HepG2 (cell line): ENCODE data around the gene PIP5K1C. TPM values are rescaled to one million over a fixed set of nuclear protein-coding genes. Genes with fewer than 3 reads are reported as not detected.

Experiments used
- ATAC-seq: fragments of 200-7000 bp; cut with Tn5 transposase; 3 replicates; pipeline ENCODE4 v1.9.1; 2020; ENCODE audit warnings: mild to moderate bottlenecking, moderate library complexity
- BruUV-seq: library from RNA; stranded (reverse); fragments of 400-500 nt; replicated peaks from 2 replicates; lab custom pipeline; 2021; lab: Mats Ljungman, UMichigan
- CTCF ChIA-PET: fragments of 300-600 bp; formaldehyde crosslinking; extraction: SDS; loops from one replicate; lab custom pipeline; 2021; ENCODE audit warnings: low total read pairs, inconsistent platforms, low intra/inter-chr PET ratio; lab: Yijun Ruan, JAX
- POLR2A ChIA-PET: fragments of 350-600 bp; sonication (Branson Sonifier 250); formaldehyde crosslinking; loops from one replicate; lab custom pipeline; 2020; ENCODE audit warnings: antibody characterized with exemption, inconsistent platforms; lab: Yijun Ruan, JAX
- DNase-seq: peaks from one replicate; pipeline ENCODE4 v3.0.0-alpha.2; 2015; ENCODE audit warnings: low spot score
- FAIRE-seq: peaks from 3 replicates; lab custom pipeline; 2011; peaks lifted over from hg19 to GRCh38; lab: Jason Lieb, UNC
- H2AFZ ChIP-seq: one replicate; pipeline ENCODE4 v1.6.1; 2011; ENCODE audit warnings: low read length, inconsistent platforms
- H3K27ac ChIP-seq: fragments of 300-600 bp; 3 replicates; pipeline ENCODE4 v1.8.0; 2011; ENCODE audit warnings: mixed run types, mild to moderate bottlenecking, mixed read lengths, low read length, inconsistent platforms; ENCODE audit not compliant: insufficient read depth; ENCODE audit errors: extremely low read length
- H3K27me3 ChIP-seq, 2 experiments: fragments of 200-600 bp in 1 of 2; 2 replicates in 1 of 2; 3 replicates in 1 of 2; pipeline versions ENCODE4 v1.6.0 to v1.8.0; 2011; ENCODE audit warnings: low read length in 2 of 2, mild to moderate bottlenecking in 2 of 2, moderate library complexity in 2 of 2, inconsistent platforms in 1 of 2; ENCODE audit not compliant: insufficient read depth in 2 of 2, control insufficient read depth in 1 of 2
- H3K36me3 ChIP-seq, 2 experiments: fragments of 200-600 bp in 1 of 2; replicated peaks in 1 of 2; 2 replicates in 1 of 2; 3 replicates in 1 of 2; pipeline versions ENCODE4 v1.5.1 to v1.8.0; 2011; ENCODE audit warnings: low read length in 2 of 2, inconsistent platforms in 1 of 2; ENCODE audit not compliant: insufficient read depth in 2 of 2, control insufficient read depth in 1 of 2
- H3K4me1 ChIP-seq: 2 replicates; pipeline ENCODE4 v1.5.1; 2012; ENCODE audit warnings: low read length, inconsistent platforms; ENCODE audit not compliant: insufficient read depth
- H3K4me2 ChIP-seq: 2 replicates; pipeline ENCODE4 v1.6.0; 2011; ENCODE audit warnings: low read depth, low read length, inconsistent platforms
- H3K4me3 ChIP-seq, 3 experiments: fragments of 200-600 bp in 1 of 3; sonication (generic), shearing (Covaris generic) in 1 of 3; replicated peaks in 1 of 3; 2 replicates each; pipeline ENCODE4 v1.5.1; 2011 to 2016; ENCODE audit warnings: low read length in 3 of 3, inconsistent platforms in 2 of 3, low read depth in 2 of 3, mild to moderate bottlenecking in 2 of 3, control low read depth in 1 of 3, mixed read lengths in 1 of 3; ENCODE audit not compliant: insufficient read depth in 1 of 3
- H3K79me2 ChIP-seq: one replicate; pipeline ENCODE4 v1.6.1; 2011; ENCODE audit warnings: low read length, inconsistent platforms; ENCODE audit not compliant: insufficient read depth
- H3K9ac ChIP-seq: 2 replicates; pipeline ENCODE4 v1.6.0; 2011; ENCODE audit warnings: mild to moderate bottlenecking, low read depth, low read length, inconsistent platforms; ENCODE audit not compliant: insufficient read depth
- H3K9me3 ChIP-seq: 2 replicates; pipeline ENCODE4 v1.5.1; 2012; ENCODE audit warnings: mild to moderate bottlenecking, low read length
- H4K20me1 ChIP-seq: 2 replicates; pipeline ENCODE4 v1.6.0; 2011; ENCODE audit warnings: inconsistent platforms, mild to moderate bottlenecking, low read length, moderate library complexity; ENCODE audit not compliant: insufficient read depth
- CTCF ChIP-seq: sonication (generic); formaldehyde crosslinking; IDR thresholded peaks from 2 replicates; pipeline ENCODE4 v1.5.0; 2020; ENCODE audit warnings: mild to moderate bottlenecking, missing genetic modification reagents, moderate library complexity
- FOSL2 ChIP-seq: sonication (generic); formaldehyde crosslinking; IDR thresholded peaks from 2 replicates; pipeline ENCODE4 v1.4.0; 2020; ENCODE audit warnings: missing genetic modification reagents
- MYC ChIP-seq: sonication (generic); formaldehyde crosslinking; IDR thresholded peaks from 2 replicates; pipeline ENCODE4 v1.9.0; 2021; ENCODE audit warnings: missing genetic modification reagents, borderline replicate concordance
- STAG1 ChIP-seq: sonication (generic); formaldehyde crosslinking; IDR thresholded peaks from 2 replicates; pipeline ENCODE4 v1.4.0; 2020; ENCODE audit warnings: missing genetic modification reagents
- TOE1 ChIP-seq: sonication (generic); formaldehyde crosslinking; IDR thresholded peaks from 2 replicates; pipeline ENCODE4 v1.4.0; 2020; ENCODE audit warnings: mild to moderate bottlenecking, missing genetic modification reagents
- ZNF121 ChIP-seq: sonication (generic); formaldehyde crosslinking; IDR thresholded peaks from 2 replicates; pipeline ENCODE4 v1.5.0; 2020; ENCODE audit warnings: mild to moderate bottlenecking, missing genetic modification reagents
- ZNF556 ChIP-seq: sonication (generic); formaldehyde crosslinking; IDR thresholded peaks from 2 replicates; pipeline ENCODE4 v1.4.0; 2020; ENCODE audit warnings: mild to moderate bottlenecking, missing genetic modification reagents, borderline replicate concordance
- WGBS: methylation state at CpG from one replicate; pipeline ENCODE4 v1.1.6; 2017; ENCODE audit warnings: low lambda C conversion rate; 5-methylcytosine and 5-hydroxymethylcytosine counted together
- in situ Hi-C: cut with HindIII; loops from 2 replicates; pipeline ENCODE4 v1.10.0; 2017; ENCODE audit warnings: low pct_unique_long_range_greater_than_20kb; ENCODE audit not compliant: extremely low pct_ligation_motif_present
- intact Hi-C: fragments of 100-400 bp; cut with micrococcal nuclease; formaldehyde crosslinking; loops from one replicate; pipeline ENCODE4 v1.10.0; 2022; ENCODE audit not compliant: unreplicated experiment
- polyA plus RNA-seq, 8 experiments: library from polyadenylated mRNA; depleted of rRNA in 3 of 8; stranded (reverse) in 7 of 8; unstranded in 1 of 8; fragments of >200 nt; fragmentation: Illumina TruSeq in 4 of 8; extraction: Trizol in 4 of 8; gene quantifications; 2 replicates each; pipeline versions ENCODE4 v1.2.1 to v1.2.3, GENCODE V29; 2011 to 2016; ENCODE audit warnings: low read depth in 4 of 8, missing spikeins in 1 of 8, mixed read lengths in 1 of 8; ENCODE audit not compliant: insufficient read depth in 1 of 8
- total RNA-seq, 5 experiments: library from RNA; depleted of rRNA; stranded (reverse); fragments of >200 nt; fragmentation: Illumina TruSeq; extraction: Trizol; gene quantifications; 2 replicates each; pipeline ENCODE4 v1.2.3, GENCODE V29; 2016; ENCODE audit warnings: low read depth in 1 of 5

The PIP5K1C gene
- total and polyA plus RNA-seq, 2 of the 13 experiments (the other 11 are each of a cell fraction or from before 2014, with no cell fraction given) = 3.6 to 4.3 TPM

GRCh38 chr19:3601021-3601420 is 99.2 kb downstream of the PIP5K1C start:
- BruUV-seq = no TSS peak
- no peaks in the 10 kb centered on the region for H3K79me2 ChIP-seq
- in situ Hi-C loops = no loop called here
- H3K9ac ChIP-seq = no peak overlapping the region
- ATAC-seq = no peak
- DNase-seq = no peak
- no peak for FAIRE-seq
- no peaks in the 10 kb centered on the region for H4K20me1 ChIP-seq
- intact Hi-C loops = no loop called here
- ChIA-PET POLR2A (interaction anchor here (0.7 kb wide), 1 partner anchor 121 kb away, joined by 3 read pairs; the partner anchor contains the start of gene SMIM24), CTCF (no interaction called here)
- WGBS = 44% methylated on average over 11 of the region's 12 CpGs
- no peaks in the 10 kb centered on the region for H3K36me3 ChIP-seq
- no peak overlapping the region for H2AFZ ChIP-seq
- peaks cover 0 to 23% of the 10 kb centered on the region in 2 experiments; a peak in 2 of 5 replicates for H3K27me3 ChIP-seq
- peaks cover 29% of the 10 kb centered on the region for H3K4me1 ChIP-seq
- TF ChIP-seq ZNF121 (CRISPR knock-in tag) = peak; percentile 43; the same call in 1 of the 2 replicates
- no peak for TF ChIP-seq FOSL2 (CRISPR knock-in tag)
- no peak for TF ChIP-seq TOE1
- H3K4me2 ChIP-seq = no peak overlapping the region
- no peak overlapping the region for H3K27ac ChIP-seq
- no peak overlapping the region for H3K4me3 ChIP-seq
- H3K9me3 ChIP-seq = no peaks in the 10 kb centered on the region

- Histone ChIP-seq H2AFZ (no peak overlapping the region), H3K36me3 (no peaks in the 10 kb centered on the region), H3K4me3 (no peak overlapping the region), H3K9me3 (no peaks in the 10 kb centered on the region), H3K27ac (no peak overlapping the region), H3K4me2 (no peak overlapping the region), H4K20me1 (no peaks in the 10 kb centered on the region), H3K9ac (no peak overlapping the region), H3K27me3 (peaks cover 0 to 18% of the 10 kb centered on the region in 2 experiments; a peak in 2 of 5 replicates), H3K4me1 (peaks cover 17% of the 10 kb centered on the region), H3K79me2 (no peaks in the 10 kb centered on the region)
- WGBS = 69% methylated on average over 8 of the region's 28 CpGs
- ATAC-seq = peak; percentile 80
- no peak for FAIRE-seq
- POLR2A ChIA-PET = no interaction called here
- no peak for DNase-seq
- TF ChIP-seq MYC (CRISPR knock-in tag) (0 out of 2 replicates have a peak, but pooled peaks have one; percentile 7), ZNF556 (no peak), STAG1 (CRISPR knock-in tag) (peak; percentile 46), CTCF (CRISPR knock-in tag) (peak; percentile 47)
- no TSS peak for BruUV-seq
- CTCF ChIA-PET = interaction anchor here (1.7 kb wide), 1 partner anchor 19 kb away, joined by 5 read pairs; no protein-coding TSS in a partner anchor
- intact Hi-C loops (no loop called here), in situ Hi-C loops (no loop called here)
Measured at GRCh38 chr19:3599776-3600187, 100.5 kb downstream of the PIP5K1C start.
